GM19043 (cell line): Measurements from ENCODE around the gene MAK.
"Not testable (repeated sequence)": the region's sequence is repeated elsewhere in the genome, so short reads cannot be mapped to it uniquely, and the experiment has no call there.

Experiments used
- ATAC-seq: cut with Tn5 transposase; IDR thresholded peaks from one replicate; pipeline ENCODE4 v1.9.1; 2021; ENCODE audit warnings: low read depth; ENCODE audit not compliant: unreplicated experiment

The MAK gene

DNA sequence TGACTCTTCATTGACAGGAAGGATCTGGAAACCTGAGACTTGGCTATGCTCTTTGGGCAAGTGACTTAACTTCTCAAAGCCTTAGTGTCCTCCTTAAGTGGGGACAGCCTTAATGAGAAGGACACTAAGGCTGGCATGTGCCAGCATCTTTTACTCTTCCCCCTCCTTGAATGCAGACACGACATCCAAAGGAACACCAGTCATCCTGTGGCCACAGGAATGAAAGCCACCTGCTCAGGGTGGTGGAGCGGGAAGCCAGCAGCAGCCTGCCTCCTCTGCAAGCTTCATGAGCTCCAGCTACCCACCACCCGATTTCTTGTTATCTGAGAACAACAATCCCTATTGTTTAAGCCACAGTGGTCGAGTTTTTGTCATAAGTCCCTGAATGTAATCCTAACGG, 46.2 kb downstream of the MAK start:
- no peak for ATAC-seq

DNA sequence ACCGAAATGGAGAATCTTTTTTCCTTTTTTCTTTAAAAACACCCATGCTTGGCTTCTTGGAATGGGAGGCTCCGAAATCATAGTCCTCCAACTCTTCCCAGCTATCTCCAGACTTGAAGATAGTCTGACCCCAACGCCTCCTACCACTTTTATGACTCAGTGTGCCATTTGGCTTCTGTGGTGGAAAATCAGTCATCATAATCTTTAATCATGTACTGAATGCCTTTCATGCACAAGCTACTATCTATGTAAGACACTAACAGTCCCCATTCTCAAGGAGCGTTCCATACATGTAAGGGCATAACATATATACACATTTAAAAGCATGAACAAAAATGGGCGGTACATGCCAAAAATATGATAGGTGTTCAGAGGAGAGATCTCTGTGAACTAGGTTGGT, 46.7 kb downstream of the MAK start:
- no peak for ATAC-seq

DNA sequence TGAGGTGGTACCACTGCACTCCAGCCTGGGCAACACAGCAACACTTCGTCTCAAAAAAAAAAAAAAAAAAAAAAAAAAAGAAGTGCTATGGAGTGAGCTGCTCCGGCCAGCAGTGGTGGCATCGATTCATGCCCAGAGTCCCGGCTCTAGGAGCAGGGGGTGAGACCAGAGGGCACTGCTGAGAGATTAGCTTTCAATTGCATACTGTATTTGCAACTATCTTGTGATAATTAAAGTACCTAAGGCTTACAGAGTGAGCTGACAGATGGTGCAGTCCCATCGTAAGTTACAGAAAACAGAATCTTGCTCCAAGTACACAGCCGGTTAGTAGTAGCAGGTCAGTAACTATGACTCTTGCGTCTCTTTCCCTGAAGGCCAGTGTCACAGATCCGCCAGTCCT, 59.3 kb downstream of the MAK start:
- no peak for ATAC-seq

DNA sequence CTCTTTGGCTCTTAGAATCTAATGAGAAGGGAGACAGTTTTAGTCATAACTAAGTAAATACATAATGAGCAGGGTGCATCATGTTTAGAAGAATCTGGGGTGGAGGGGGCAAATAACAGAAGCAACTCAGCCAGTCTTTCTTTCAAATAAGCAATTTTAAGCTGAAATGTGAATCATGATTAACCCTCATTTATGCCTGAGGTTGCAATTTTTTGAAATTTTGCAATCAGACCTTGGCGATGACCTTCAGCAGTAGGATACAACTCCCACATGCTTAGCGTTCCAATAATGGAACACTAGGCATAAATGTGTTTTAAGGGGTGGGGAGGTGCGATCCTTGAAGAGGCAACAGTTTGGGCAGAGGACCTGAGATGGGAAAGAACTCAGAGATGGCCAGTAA, 60.1 kb downstream of the MAK start:
- ATAC-seq = no peak

DNA sequence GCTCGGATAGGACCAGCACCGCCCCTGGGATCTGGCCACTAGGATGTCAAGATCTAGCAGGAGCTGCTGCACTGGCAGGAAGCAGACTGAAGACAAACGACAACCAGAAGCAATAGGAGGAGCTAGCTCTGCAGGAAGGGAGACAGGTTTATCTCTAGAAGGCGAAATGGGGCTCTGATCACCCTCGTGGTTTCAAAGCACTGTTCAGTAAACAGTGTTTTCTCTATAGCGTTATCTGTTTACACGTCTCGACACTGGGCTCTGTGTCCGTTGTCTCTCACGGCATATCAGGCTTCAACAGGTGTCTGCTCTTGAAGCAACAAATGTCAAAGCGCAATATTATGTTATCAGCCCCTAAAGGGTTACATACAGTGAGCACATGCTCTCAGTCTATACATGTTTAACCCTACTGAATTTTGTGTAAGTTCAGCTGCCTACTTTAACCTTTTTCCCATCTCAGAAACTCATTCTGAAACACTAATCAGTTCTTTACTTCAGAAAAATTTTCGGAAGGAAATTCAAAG, 66.9 kb downstream of the MAK start:
- no peak for ATAC-seq

DNA sequence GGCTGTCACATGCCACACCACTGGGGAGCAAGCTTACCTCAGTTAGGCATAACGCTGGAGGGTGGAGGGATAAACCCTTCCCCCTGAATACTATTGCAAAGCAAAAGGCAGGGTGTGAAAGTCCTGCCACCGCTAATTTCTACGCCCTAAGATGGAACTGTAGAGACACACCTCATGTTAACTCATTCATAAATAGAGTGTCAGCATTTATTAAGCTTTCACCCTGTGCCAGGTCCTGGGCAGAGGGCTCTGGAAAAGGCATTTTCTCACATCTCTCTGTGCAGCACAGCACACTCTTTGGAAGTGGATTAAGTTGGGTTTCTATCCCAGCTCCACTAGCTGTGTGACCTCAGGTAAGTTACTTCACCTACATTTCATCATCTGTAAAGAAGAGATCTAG, 68.9 kb downstream of the MAK start:
- no peak for ATAC-seq

DNA sequence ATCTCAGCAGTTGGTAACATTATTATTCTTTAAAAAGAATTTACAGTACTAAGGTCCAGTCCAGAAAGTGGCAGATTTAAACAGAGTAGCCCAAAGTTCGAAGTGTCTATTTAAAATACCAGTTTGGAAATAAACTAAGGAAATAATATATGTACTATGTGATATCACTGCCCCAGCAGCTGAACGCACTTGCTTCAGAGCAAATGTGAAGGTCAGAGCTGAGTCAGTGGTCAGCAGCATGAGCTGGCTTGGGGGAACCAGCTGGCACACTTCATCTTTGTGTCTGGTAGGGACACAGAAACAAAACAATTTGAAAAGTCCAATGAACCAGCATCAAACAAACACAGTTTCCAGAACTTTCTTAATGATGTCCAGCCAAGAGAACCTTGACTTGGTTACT, 75.3 kb downstream of the MAK start:
- ATAC-seq = no peak

DNA sequence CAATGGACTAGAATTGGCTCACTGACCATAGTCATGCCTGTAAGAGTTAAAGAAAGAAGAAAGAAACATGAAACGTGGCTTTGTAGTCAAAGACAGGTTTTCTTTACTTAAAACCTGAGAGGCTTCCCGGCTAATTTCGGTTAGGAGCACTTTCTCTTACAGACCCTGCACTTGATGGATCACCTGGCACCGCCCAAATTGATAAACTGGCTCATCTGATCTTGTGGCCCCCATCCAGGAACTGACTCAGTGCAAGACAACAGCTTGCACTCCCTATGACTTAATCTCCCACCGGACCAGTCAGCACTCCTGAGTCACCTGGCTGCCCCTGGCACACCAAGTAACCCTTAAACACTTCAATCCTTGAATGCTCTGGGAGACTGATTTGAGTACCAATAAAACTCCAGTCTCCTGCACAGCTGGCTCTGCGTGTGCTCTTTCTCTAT, 78.4 kb downstream of the MAK start:
- ATAC-seq = no peak

DNA sequence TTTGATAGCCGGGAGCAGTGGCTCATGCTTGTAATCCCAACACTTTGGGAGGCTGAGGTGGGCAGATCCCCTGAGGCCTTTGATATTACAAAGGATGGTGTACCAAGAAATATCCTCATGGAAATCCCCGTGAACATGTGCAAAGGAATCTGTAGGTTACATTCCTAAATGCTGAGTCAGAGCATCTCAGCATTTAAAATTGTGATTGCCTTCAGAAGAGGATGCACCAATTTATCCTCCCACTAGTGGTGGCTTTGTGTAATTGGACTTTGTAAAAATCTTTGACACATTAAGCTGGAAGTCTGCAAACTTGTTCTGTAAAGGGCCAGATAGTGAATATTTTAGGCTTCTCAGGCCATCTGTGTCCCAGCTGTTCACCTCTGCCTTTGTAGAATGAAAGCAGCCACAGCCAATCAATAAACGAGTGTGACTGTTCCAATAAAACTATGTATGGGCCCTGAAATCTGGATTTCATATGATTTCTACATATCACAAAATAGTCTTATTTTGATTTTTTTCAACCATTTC, 79.0 kb downstream of the MAK start:
- ATAC-seq = peak; percentile 61

DNA sequence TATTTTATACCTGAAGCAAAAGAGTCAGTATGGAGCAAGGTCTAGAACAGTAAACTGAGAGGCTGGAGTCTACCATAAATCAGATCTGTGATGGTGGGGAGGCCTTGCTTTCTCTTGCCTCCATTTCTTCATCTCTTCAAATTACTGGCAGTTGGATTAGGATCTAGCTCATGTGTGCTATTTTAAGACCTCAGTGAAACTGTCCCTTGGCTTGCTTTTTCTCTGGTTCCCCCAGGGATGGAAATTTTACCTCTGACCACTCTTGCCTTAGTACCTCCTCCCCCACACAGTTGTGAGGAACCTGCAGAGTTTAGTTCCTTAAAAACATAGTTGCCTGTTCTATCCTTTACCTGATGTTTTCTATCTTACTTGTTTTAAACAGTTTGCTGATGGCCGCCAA, 82.3 kb downstream of the MAK start:
- ATAC-seq = no peak

DNA sequence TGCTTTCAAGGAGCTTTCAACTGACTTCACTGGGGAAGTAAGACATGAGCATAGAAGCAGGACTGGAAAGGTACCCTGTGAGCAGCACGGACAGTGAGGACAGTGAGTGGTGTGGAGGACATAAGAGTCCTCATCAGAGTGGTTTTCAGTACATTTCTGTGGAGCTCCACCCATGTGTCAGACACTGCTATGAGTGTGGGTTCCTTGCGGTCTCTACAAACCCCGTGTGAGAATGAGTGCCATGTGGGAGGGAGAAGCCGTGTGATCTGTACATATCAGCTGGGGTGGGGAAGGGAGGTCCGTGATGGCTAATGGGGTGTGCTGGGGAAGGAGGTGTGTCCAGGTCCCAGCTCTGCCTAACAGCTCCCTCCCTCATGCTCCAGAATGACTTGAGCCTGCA, 86.6 kb downstream of the MAK start:
- not testable (repeated sequence) for ATAC-seq

DNA sequence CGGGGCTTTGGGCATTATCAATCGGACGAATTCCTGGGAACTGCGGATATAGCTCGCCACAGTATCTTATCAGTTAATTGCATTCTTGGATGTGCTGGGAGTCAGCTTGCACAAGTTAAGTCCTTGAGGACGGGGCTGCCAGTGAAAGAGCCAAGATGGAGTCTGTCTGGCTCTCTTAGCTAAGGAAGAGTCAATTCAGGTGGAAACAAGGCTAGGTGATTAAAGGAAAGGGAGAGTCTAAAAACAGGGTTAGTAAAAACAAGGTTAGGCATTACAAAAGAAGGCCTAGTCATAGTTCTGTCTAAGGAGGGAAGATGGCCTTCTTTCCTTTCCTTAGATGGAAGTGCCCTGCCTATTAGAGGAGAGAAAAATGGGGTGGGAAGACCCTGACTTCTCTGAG, 87.8 kb downstream of the MAK start:
- ATAC-seq = not testable (repeated sequence)

DNA sequence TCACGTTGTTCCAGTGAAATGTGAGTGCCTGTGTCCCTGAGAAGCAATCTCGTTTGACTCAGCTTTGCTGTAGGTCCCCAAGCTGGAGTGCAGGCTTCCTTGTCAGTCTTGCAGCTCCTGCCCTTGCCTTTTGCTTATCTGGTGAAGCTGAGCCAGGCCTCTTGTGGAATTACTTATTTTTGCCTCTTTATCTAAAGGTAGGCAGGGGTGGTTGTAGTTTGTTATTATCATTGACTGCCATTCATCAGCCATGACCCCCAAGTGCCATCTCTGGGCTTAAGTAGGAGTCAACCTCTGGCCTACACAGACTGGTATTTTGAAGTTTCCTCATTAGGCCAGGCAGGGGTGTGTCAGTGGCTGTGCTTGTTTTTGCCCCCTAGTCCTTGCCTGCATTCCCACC, 88.6 kb downstream of the MAK start:
- ATAC-seq = no peak

DNA sequence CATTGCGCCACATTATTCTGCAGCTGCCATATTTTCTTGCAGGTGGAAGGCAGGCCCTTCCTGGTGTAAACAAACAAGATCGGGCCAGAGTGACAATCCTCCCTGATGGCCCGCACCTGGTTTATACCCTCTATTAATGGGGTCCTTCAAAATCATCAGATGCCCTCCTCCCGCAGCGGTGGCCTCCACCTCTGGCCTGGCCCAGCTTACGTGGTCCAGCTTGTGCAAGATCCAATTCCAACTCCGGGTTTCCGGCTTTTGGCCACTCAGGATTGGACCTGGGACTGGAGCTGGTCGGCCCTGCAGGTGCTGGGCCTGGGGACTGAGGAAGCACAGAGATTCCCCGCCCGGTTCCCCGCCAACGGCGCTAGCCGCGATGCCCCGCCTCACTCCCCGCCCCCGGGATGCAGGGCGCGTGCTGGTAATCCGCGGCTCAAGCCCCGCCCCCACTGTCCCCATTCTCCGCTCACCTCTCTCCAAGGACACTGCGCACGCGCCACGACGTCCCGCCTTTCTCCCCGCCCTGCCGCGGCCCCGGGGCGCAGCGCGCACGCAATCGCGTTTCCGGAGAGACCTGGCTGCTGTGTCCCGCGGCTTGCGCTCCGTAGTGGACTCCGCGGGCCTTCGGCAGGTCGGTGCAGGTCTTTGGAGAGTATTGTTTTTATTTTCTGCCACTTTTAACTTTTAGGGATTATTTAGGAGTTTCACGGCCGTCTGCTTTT, 90.9 kb downstream of the MAK start, which contains the start of gene TMEM14B:
Gene TMEM14B, plus strand, starts transcription at position 555 of the 722 bp plus-strand sequence. CDS start 1,441 bp downstream, outside the sequence.
- peak; percentile 97 for ATAC-seq

DNA sequence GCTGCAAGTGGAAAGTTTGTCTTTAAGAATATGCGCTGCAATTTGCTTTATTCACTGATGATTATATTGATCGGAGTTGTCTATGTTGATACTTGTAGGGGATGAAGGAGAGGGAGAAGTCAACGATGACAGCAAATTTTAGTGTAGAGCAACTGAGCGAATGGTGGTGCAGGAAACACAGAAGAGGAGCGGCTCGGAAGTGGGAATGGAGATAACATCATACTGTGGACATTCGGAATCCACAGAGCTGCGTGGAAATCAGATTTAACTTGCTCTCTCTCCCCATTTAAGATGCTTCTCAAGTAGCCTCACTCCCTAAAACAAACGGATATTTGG, 91.5 kb downstream of the MAK start:
- ATAC-seq = no peak

DNA sequence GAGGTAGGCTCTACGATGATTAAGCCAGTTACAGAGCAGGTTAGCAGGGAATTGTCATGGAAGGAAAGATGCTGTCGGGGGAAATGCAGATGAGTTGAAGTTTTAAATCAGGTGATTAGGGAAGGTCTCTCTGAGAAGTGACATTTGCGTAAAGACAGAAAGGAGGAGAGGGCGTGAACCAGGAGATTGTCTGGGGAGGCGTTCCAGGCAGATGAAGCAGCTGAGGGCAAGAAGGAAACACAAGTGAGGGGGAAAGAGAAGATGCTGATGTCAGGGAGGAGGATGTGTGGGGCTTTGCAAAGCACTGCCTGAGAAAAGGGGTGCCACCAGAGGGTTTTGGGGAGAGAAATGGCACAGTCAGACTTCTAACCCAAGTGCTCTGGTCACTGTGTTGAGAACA, 93.2 kb downstream of the MAK start:
- ATAC-seq = no peak

DNA sequence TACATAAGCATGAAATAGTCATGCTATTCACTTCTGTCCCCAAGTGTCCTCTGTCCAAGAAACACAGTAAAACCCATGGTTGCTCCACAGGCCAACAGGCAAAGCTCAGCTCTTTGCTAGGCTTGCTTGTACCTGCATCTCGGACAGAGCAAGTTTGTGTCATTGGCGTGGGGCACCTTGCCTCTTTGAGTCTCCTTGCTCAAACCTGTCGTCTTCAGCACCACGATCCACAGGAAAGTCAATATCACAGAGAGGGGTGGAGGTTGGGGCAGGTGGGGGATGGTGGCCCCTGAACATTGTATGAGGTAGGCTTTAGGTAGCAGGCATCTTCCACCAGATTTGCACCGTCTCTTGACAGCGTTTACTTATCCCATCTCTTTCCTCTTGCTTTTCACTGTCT, 94.8 kb downstream of the MAK start:
- no peak for ATAC-seq

DNA sequence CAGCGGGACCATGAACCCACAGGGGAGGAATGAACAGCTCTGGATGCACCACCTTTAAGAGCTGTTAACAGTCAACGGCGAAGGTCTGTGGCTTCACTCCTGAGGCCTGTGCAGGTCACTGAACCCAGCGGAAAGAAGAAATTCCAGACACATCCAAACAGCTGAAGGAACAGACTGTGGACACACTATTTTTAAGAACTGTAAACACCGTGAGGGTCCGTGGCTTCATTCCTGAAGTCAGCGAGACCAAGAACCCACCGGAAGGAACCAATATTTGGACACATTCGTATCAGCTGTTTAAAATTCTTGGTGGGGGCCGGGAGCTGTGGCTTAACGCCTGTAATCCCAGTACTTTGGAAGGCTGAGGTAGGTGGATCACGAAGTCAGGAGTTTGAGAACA, 96.1 kb downstream of the MAK start:
- ATAC-seq = no peak

DNA sequence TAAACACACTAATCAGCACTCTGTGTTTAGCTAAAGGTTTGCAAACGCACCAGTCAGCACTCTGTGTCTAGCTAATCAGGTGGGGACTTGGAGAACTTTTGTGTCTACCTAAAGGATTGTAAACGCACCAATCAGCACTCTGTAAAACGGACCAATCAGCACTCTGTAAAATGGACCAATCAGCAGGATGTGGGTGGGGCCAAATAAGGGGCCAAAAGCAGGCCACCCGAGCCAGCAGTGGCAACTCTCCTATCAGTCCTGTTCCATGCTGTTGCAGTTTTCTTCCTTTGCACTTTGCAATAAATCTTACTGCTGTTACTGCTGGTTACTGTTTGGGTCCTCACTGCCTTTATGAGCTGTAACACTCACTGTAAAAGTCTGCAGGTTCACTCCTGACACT, 96.7 kb downstream of the MAK start:
- ATAC-seq = not testable (repeated sequence)

DNA sequence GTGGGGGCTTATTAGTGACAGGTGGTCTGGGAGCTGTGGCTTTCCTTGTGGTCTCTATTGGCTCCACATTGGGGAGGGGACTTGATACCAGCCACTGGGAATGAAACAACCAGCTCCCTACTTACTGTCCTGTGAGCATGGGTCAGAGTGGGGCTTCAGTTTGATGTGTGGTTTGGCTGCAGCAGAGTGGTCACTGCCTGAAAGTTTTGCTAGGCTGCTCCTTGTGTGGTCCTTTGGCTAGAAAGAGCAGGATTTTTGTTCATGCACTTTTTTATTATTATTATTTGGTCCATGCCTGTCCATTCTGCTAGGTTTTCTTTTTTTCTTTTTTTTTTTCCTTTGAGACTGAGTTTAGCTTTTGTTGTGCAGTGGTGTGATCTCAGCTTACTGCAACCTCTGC, 98.3 kb downstream of the MAK start:
- no peak for ATAC-seq

DNA sequence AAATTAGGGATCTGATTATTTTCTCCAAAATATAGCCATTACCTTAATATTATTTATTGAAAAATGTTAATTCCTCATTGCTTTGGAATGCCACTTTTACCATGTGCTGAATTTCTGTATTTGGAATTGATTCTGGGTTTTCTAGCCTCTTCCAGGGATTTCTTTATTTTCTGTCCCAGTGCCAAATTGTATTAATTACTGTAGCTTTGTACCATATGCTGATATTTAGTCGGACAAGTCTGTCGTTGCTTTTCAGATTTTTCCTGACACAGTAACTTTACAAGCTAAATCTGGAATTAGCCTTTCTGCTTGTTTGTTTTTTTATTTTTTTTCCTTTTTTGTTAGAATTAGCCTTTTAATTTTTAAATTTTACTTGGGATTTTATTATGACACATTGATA, 101.6 kb downstream of the MAK start:
- ATAC-seq = no peak

DNA sequence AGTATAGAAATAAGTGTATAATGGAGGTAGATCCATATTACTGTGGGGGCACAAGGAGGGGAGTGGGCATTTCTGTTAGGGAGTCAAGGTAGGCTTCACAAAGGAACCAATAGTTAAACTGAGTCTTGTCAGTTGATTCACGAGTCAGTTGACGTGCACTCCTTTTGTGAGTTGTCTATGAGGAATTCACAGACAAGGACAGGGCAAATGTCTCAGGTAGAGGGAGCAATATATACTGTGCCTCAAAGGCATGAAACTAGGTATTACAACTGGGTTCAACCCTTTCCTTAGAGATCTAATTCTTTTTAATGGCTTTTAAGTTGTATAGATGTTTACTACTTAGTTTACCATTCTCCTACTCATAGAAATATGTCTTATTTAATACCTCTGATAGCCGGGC, 104.5 kb downstream of the MAK start:
- ATAC-seq = no peak
